ENCODE results near the gene RAPSN. TPM values are rescaled to one million over a fixed set of nuclear protein-coding genes. Genes with fewer than 3 reads are reported as not detected.
A peak's percentile ranks its signal among the peaks of the same experiment; 100 is the strongest.

The RAPSN gene
- total RNA-seq, 1 experiment from 2014 or later, result 1.0 TPM

DNA sequence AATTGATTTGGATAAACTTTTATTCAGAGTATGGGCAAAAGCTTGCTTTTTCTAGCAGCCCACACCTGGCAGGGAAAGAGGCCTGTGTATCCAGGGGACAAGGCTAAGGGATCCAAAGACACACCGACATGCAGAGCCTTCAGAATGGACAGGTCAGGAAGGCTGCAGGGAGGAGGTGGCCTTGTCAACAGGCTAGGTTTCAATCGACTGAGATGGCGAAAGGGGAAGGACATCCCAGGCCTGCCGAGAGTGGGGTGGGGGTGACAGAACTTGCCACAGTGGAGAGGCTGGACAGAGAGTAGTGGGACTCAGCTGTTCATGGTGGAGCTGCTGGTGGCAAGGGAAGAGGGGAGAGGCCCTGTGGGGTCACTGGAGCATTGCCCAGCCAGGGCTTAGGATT lies 45.8 kb downstream of the RAPSN start:
- no peaks in the 10 kb centered on the region for H3K36me3 ChIP-seq (ENCODE audit: insufficient read depth, low read length, poor library complexity, severe bottlenecking)
- no peak overlapping the region for H3K27ac ChIP-seq (ENCODE audit: low read depth, low read length, poor library complexity, severe bottlenecking)
- TF ChIP-seq, protein P1, sequence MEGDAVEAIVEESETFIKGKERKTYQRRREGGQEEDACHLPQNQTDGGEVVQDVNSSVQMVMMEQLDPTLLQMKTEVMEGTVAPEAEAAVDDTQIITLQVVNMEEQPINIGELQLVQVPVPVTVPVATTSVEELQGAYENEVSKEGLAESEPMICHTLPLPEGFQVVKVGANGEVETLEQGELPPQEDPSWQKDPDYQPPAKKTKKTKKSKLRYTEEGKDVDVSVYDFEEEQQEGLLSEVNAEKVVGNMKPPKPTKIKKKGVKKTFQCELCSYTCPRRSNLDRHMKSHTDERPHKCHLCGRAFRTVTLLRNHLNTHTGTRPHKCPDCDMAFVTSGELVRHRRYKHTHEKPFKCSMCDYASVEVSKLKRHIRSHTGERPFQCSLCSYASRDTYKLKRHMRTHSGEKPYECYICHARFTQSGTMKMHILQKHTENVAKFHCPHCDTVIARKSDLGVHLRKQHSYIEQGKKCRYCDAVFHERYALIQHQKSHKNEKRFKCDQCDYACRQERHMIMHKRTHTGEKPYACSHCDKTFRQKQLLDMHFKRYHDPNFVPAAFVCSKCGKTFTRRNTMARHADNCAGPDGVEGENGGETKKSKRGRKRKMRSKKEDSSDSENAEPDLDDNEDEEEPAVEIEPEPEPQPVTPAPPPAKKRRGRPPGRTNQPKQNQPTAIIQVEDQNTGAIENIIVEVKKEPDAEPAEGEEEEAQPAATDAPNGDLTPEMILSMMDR (conservative IDR thresholded peaks at IDR 0.05; ENCODE audit: low read depth, low read length), result no peak
- H3K4me1 ChIP-seq (ENCODE audit: insufficient read depth, low read length, poor library complexity, severe bottlenecking), result peaks cover 25% of the 10 kb centered on the region
- CTCF ChIA-PET, result no interaction called here
- no peaks in the 10 kb centered on the region for H3K9me3 ChIP-seq (ENCODE audit: low read depth, low read length, poor library complexity, severe bottlenecking)
- no peak for DNase-seq (ENCODE audit: low spot score)
- no TSS peak for BruUV-seq (replicated peaks)
- no peaks in the 10 kb centered on the region for H3K27me3 ChIP-seq (replicated peaks; ENCODE audit: insufficient read depth, low read depth, low read length, poor library complexity)
- intact Hi-C loops (cut with micrococcal nuclease; ENCODE audit: unreplicated experiment), result loop anchor here (10.0 kb wide), 1 partner anchor 452 kb away; no protein-coding TSS in a partner anchor
- no peak overlapping the region for H3K4me3 ChIP-seq (ENCODE audit: low read depth, low read length, poor library complexity, severe bottlenecking)
- POLR2A ChIA-PET (ENCODE audit: low non-redundant PET), result no interaction called here

DNA sequence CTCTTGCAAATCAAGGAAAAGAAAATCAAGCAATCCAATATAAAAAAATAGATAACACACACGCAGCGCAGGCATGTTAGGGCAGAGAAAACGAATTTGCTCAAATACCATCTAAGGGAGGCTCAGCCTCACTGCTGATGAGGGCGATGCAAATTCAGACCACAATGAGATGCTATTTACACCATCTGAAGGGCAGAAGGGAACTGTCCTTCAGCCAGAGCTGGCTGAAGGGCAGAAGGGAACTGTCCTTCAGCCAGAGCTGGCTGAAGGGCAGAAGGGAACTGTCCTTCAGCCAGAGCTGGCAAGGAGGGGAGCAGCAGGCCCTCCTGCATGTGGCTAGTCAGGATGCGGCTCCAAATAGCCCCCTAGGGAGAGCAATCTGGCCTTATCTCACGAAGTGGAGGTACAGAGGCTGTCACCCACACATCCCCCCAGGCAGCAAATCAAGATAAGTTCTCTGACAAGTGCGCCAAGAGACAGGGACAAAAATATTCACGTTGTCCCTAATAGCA lies 48.1 kb downstream of the RAPSN start:
- DNase-seq (ENCODE audit: low spot score), result no peak
- no peak for TF ChIP-seq EZH2 (IDR thresholded peaks at IDR 0.05; ENCODE audit: borderline replicate concordance, low read depth, low read length, poor library complexity, severe bottlenecking)
- H3K27ac ChIP-seq (ENCODE audit: low read depth, low read length, poor library complexity, severe bottlenecking), result peak overlapping the region; percentile 64
- H3K36me3 ChIP-seq (ENCODE audit: insufficient read depth, low read length, poor library complexity, severe bottlenecking), result no peaks in the 10 kb centered on the region
- H3K27me3 ChIP-seq (replicated peaks; ENCODE audit: insufficient read depth, low read depth, low read length, poor library complexity), result no peaks in the 10 kb centered on the region
- CTCF ChIA-PET, result interaction anchor here (0.6 kb wide), 1 partner anchor 60 kb away, joined by 6 read pairs; no protein-coding TSS in a partner anchor
- no TSS peak for BruUV-seq (replicated peaks)
- POLR2A ChIA-PET (ENCODE audit: low non-redundant PET), result interaction anchor here (0.6 kb wide), 2 partner anchors 54 to 124 kb away, joined by 4 to 5 read pairs; no protein-coding TSS in a partner anchor
- H3K9me3 ChIP-seq (ENCODE audit: low read depth, low read length, poor library complexity, severe bottlenecking), result no peaks in the 10 kb centered on the region
- intact Hi-C loops (cut with micrococcal nuclease; ENCODE audit: unreplicated experiment), result loop anchor here (10.0 kb wide), 1 partner anchor 454 kb away; no protein-coding TSS in a partner anchor
- peaks cover 15% of the 10 kb centered on the region for H3K4me1 ChIP-seq (ENCODE audit: insufficient read depth, low read length, poor library complexity, severe bottlenecking)
- peak overlapping the region; percentile 56 for H3K4me3 ChIP-seq (ENCODE audit: low read depth, low read length, poor library complexity, severe bottlenecking)

- BruUV-seq (replicated peaks), result no TSS peak
- H3K36me3 ChIP-seq (ENCODE audit: insufficient read depth, low read length, poor library complexity, severe bottlenecking), result no peaks in the 10 kb centered on the region
- TF ChIP-seq EZH2 (IDR thresholded peaks at IDR 0.05; ENCODE audit: borderline replicate concordance, low read depth, low read length, poor library complexity, severe bottlenecking), result no peak
- TF ChIP-seq, protein P1 (conservative IDR thresholded peaks at IDR 0.05; ENCODE audit: low read depth, low read length), result no peak
- no peaks in the 10 kb centered on the region for H3K9me3 ChIP-seq (ENCODE audit: low read depth, low read length, poor library complexity, severe bottlenecking)
- H3K27ac ChIP-seq (ENCODE audit: low read depth, low read length, poor library complexity, severe bottlenecking), result peak overlapping the region; percentile 64
- intact Hi-C loops (cut with micrococcal nuclease; ENCODE audit: unreplicated experiment), result loop anchor here (10.0 kb wide), 1 partner anchor 455 kb away; no protein-coding TSS in a partner anchor
- H3K27me3 ChIP-seq (replicated peaks; ENCODE audit: insufficient read depth, low read depth, low read length, poor library complexity), result no peaks in the 10 kb centered on the region
- DNase-seq (ENCODE audit: low spot score), result peak; percentile 56
- ChIA-PET POLR2A (ENCODE audit: low non-redundant PET) (interaction anchor here (0.6 to 0.7 kb wide), 4 partner anchors 54 to 693 kb away, joined by 4 to 7 read pairs (median 4); no protein-coding TSS in a partner anchor), CTCF (interaction anchor here (0.6 to 1.0 kb wide), 3 partner anchors 12 to 61 kb away, joined by 4 to 6 read pairs (median 5); no protein-coding TSS in a partner anchor)
- peak overlapping the region; percentile 56 for H3K4me3 ChIP-seq (ENCODE audit: low read depth, low read length, poor library complexity, severe bottlenecking)
- peaks cover 15% of the 10 kb centered on the region for H3K4me1 ChIP-seq (ENCODE audit: insufficient read depth, low read length, poor library complexity, severe bottlenecking)
Measured at GRCh38 chr11:47399860-47400767, 48.8 kb downstream of the RAPSN start.
